ENCODE data around the gene EPN3. TPM values are rescaled to one million over a fixed set of nuclear protein-coding genes. Genes with fewer than 3 reads are reported as not detected.
A peak's percentile ranks its signal among the peaks of the same experiment; 100 is the strongest.

Gene EPN3
- polyA plus RNA-seq, 1 of the 3 experiments (the other 2 are of a cell fraction) = 0.05 TPM

GRCh38 chr17:50534222-50534978 is 1.9 kb downstream of the EPN3 start:
- Histone ChIP-seq H3K4me1 (ENCODE audit: control insufficient read depth in 1 of 2, insufficient read depth in 2 of 2, low read depth in 1 of 2, low read length in 1 of 2) (peaks cover 7 to 30% of the 10 kb centered on the region in 2 experiments; a peak in 3 of 4 replicates), H3K4me3 (ENCODE audit: low read depth in 2 of 2, low read length in 1 of 2) (no peak overlapping the region), H3K27me3 (ENCODE audit: insufficient read depth) (peaks cover 28% of the 10 kb centered on the region; the same call in 1 of the 2 replicates), H3K79me2 (ENCODE audit: insufficient read depth) (no peaks in the 10 kb centered on the region), H3K9me2 (no peaks in the 10 kb centered on the region), H3F3A (replicated peaks; ENCODE audit: insufficient read depth) (no peaks in the 10 kb centered on the region), H4K20me1 (ENCODE audit: insufficient read depth) (no peaks in the 10 kb centered on the region), H2AFZ (ENCODE audit: low read depth) (no peak overlapping the region), H3K4me2 (peak overlapping the region; percentile 54; the same call in 1 of the 2 replicates), H3K27ac (ENCODE audit: low read depth in 2 of 2, low read length in 1 of 2) (no peak overlapping the region), H3K9ac (no peak overlapping the region), H3K36me3 (replicated peaks in 1 of 2; ENCODE audit: control insufficient read depth in 1 of 2, insufficient read depth in 2 of 2, low read length in 1 of 2) (no peaks in the 10 kb centered on the region), H3K9me3 (no peaks in the 10 kb centered on the region)
- TF ChIP-seq YY1 (IDR thresholded peaks at IDR 0.05; ENCODE audit: low read depth) (no peak), FOXM1 (IDR thresholded peaks at IDR 0.05; ENCODE audit: low read depth) (no peak), RAD21 (IDR thresholded peaks at IDR 0.05; ENCODE audit: low read length) (no peak), TEAD4 (IDR thresholded peaks at IDR 0.05; ENCODE audit: borderline replicate concordance, insufficient read depth) (no peak), TAF1 (IDR thresholded peaks at IDR 0.05; ENCODE audit: borderline replicate concordance, low read depth, low read length) (no peak), MXI1 (IDR thresholded peaks at IDR 0.05; ENCODE audit: low read depth, low read length) (no peak), RXRA (IDR thresholded peaks at IDR 0.05; ENCODE audit: borderline replicate concordance, low read depth) (no peak), EZH2phosphoT487 (IDR thresholded peaks at IDR 0.05; ENCODE audit: borderline replicate concordance, low read depth) (no peak), MEF2A (IDR thresholded peaks at IDR 0.05; ENCODE audit: borderline replicate concordance, low read depth) (no peak), TCF12 (IDR thresholded peaks at IDR 0.05) (no peak), CHD2 (IDR thresholded peaks at IDR 0.05; ENCODE audit: low read length, partially characterized antibody) (no peak), EP300 (IDR thresholded peaks at IDR 0.05; ENCODE audit: borderline replicate concordance in 1 of 2, low read depth in 1 of 2, low read length in 1 of 2) (no peak)
- TF ChIP-seq, protein P1, sequence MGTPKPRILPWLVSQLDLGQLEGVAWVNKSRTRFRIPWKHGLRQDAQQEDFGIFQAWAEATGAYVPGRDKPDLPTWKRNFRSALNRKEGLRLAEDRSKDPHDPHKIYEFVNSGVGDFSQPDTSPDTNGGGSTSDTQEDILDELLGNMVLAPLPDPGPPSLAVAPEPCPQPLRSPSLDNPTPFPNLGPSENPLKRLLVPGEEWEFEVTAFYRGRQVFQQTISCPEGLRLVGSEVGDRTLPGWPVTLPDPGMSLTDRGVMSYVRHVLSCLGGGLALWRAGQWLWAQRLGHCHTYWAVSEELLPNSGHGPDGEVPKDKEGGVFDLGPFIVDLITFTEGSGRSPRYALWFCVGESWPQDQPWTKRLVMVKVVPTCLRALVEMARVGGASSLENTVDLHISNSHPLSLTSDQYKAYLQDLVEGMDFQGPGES (IDR thresholded peaks at IDR 0.05; ENCODE audit: low read depth, low read length) = no peak
- TF ChIP-seq, protein P2, sequence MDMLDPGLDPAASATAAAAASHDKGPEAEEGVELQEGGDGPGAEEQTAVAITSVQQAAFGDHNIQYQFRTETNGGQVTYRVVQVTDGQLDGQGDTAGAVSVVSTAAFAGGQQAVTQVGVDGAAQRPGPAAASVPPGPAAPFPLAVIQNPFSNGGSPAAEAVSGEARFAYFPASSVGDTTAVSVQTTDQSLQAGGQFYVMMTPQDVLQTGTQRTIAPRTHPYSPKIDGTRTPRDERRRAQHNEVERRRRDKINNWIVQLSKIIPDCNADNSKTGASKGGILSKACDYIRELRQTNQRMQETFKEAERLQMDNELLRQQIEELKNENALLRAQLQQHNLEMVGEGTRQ (IDR thresholded peaks at IDR 0.05; ENCODE audit: borderline replicate concordance, low read depth, low read length) = no peak
- TF ChIP-seq, protein P3, sequence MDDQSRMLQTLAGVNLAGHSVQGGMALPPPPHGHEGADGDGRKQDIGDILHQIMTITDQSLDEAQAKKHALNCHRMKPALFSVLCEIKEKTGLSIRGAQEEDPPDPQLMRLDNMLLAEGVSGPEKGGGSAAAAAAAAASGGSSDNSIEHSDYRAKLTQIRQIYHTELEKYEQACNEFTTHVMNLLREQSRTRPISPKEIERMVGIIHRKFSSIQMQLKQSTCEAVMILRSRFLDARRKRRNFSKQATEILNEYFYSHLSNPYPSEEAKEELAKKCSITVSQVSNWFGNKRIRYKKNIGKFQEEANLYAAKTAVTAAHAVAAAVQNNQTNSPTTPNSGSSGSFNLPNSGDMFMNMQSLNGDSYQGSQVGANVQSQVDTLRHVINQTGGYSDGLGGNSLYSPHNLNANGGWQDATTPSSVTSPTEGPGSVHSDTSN (IDR thresholded peaks at IDR 0.05) = no peak
- TF ChIP-seq, protein P4, sequence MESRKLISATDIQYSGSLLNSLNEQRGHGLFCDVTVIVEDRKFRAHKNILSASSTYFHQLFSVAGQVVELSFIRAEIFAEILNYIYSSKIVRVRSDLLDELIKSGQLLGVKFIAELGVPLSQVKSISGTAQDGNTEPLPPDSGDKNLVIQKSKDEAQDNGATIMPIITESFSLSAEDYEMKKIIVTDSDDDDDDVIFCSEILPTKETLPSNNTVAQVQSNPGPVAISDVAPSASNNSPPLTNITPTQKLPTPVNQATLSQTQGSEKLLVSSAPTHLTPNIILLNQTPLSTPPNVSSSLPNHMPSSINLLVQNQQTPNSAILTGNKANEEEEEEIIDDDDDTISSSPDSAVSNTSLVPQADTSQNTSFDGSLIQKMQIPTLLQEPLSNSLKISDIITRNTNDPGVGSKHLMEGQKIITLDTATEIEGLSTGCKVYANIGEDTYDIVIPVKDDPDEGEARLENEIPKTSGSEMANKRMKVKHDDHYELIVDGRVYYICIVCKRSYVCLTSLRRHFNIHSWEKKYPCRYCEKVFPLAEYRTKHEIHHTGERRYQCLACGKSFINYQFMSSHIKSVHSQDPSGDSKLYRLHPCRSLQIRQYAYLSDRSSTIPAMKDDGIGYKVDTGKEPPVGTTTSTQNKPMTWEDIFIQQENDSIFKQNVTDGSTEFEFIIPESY (IDR thresholded peaks at IDR 0.05; ENCODE audit: borderline replicate concordance, low read depth) = no peak
- CTCF ChIA-PET = interaction anchor here (0.7 to 24.2 kb wide), 9 partner anchors 12 to 89 kb away, joined by 3 to 1212 read pairs (median 5); partner anchors contain the start of genes RSAD1 and SPATA20
- peak; percentile 62 for DNase-seq
- POLR2A ChIA-PET = interaction anchor here (0.7 to 2.3 kb wide), 2 partner anchors 7 to 89 kb away, joined by 5 to 14 read pairs; no protein-coding TSS in a partner anchor
- 87% methylated on average over 24 of the region's 24 CpGs for WGBS (ENCODE audit: low lambda C conversion rate)
